Measurements from ENCODE around the gene CELF2. TPM values are rescaled to one million over a fixed set of nuclear protein-coding genes. Genes with fewer than 3 reads are reported as not detected.

CELF2 gene
- polyA plus RNA-seq, 1 experiment: 24.7 TPM

DNA sequence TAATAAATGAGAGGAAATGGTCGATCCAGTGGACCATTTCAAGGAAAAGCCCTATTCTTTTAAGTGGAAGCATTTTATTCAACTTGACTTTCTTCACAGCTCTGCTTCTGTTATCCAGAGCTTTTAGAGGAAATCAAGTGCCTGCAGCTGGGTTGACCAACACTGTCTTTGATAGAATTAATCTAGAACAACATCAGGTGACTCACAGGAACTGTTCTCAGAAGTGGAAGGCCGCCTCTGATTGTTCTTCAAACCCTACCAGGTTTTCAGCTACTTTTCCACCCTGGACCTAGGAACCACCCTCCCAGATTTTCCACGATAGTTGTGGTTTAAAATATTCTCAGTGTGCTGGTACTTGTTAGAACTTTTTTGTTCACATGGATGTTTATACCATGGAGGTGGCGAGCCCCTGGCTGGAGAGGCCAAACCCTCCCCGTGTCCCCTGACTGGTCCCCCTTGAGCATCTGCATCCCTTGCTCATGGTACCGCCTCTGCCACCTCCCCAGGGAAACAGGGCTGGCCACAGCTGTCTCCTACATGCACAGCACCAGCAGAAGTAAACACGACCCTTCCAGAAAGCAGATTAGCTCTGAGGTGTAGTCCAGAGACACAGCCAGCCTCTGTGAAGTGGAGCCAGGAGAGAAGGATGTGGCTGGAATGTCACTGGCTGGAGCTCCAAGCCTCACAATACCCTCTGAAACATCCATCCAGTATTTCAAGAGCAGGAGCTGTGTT lies 300.4 kb downstream of the CELF2 start:
- TF ChIP-seq, protein P1, sequence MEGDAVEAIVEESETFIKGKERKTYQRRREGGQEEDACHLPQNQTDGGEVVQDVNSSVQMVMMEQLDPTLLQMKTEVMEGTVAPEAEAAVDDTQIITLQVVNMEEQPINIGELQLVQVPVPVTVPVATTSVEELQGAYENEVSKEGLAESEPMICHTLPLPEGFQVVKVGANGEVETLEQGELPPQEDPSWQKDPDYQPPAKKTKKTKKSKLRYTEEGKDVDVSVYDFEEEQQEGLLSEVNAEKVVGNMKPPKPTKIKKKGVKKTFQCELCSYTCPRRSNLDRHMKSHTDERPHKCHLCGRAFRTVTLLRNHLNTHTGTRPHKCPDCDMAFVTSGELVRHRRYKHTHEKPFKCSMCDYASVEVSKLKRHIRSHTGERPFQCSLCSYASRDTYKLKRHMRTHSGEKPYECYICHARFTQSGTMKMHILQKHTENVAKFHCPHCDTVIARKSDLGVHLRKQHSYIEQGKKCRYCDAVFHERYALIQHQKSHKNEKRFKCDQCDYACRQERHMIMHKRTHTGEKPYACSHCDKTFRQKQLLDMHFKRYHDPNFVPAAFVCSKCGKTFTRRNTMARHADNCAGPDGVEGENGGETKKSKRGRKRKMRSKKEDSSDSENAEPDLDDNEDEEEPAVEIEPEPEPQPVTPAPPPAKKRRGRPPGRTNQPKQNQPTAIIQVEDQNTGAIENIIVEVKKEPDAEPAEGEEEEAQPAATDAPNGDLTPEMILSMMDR (IDR thresholded peaks at IDR 0.05; ENCODE audit: low read depth, low read length): no peak
- Histone ChIP-seq H3K9me3 (ENCODE audit: control insufficient read depth, insufficient read depth, low read length) (no peaks in the 10 kb centered on the region; the same call in 1 of the 2 replicates), H3K27ac (ENCODE audit: low read depth, low read length) (no peak overlapping the region), H3K27me3 (ENCODE audit: control insufficient read depth, insufficient read depth, low read length) (no peaks in the 10 kb centered on the region), H3K4me3 (ENCODE audit: low read depth, low read length) (no peak overlapping the region)
- DNase-seq (ENCODE audit: low read depth, low spot score): no peak
- CTCF ChIA-PET: no interaction called here
- POLR2A ChIA-PET: no interaction called here

DNA sequence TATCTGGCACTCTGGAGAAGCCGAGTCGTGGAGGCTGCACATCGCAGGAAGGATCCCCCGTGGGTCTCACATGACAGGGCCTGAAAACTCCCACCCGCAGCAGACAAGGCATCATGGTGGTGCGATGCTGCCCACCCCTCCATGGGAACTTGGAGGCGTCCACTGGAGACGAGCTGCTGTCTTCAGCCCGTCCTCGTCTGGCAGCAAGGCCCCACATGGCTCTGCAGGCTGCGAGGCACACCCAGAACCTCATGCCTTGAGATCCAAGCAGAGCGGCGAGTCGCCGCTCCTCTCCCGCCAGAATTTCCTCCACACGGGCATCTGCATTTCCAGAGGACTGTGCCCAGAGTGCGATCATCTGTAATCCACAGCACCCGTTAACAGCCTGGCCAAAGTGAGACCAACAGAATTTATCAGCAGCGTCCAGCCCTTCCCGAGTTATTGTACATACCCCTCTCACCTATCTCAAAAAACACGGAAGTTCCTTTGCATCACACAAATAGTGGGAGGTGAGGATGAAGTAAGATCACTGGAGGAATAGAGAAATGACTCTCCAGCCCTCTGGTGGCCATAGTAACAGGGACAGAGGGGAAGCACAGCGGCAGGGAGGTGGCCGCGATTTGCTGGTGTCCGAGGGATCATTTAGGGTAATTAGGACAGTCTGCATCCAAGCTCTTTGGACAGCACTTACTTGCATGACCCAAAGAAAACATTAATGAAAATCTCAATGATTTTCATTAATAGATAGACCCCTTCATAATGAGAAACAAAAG lies 301.3 kb downstream of the CELF2 start:
- ChIA-PET POLR2A (no interaction called here), CTCF (no interaction called here)
- no peaks in the 10 kb centered on the region; the same call in 1 of the 2 replicates for H3K9me3 ChIP-seq (ENCODE audit: control insufficient read depth, insufficient read depth, low read length)
- no peak for DNase-seq (ENCODE audit: low read depth, low spot score)
- no peaks in the 10 kb centered on the region for H3K27me3 ChIP-seq (ENCODE audit: control insufficient read depth, insufficient read depth, low read length)
- H3K27ac ChIP-seq (ENCODE audit: low read depth, low read length): no peak overlapping the region
- TF ChIP-seq, protein P1 (IDR thresholded peaks at IDR 0.05; ENCODE audit: low read depth, low read length): 0 out of 2 replicates have a peak, but pooled peaks have one; percentile 7
- H3K4me3 ChIP-seq (ENCODE audit: low read depth, low read length): no peak overlapping the region

DNA sequence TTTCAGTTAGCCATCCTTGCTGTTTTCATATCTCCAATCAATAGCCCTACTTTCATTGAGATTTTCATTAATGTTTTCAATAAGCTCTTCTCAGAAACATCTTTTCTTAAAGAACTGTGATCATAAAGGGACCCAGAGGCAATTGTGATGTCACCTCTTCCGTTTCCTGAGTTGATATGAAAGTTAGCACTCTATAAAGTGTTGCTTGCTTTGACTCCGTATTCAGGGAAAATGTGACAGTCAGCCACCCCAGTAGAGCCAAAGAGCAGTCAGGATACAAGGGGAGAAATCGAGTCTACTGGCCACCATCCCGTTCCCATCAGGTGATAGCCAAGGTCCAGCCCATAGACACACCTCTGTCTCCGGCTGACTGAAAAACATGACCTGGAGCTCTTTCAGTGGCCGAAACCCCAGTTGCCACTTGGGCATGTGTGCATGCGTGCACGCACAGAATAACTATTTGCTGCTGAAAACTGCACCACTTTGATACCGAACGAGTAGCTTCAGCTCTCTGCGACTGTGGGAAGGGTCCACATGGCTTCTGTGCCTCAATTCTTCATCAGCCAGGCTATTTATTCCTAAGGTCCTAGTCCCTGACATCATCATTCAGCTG lies 302.4 kb downstream of the CELF2 start:
- Histone ChIP-seq H3K27ac (ENCODE audit: low read depth, low read length) (no peak overlapping the region), H3K9me3 (ENCODE audit: control insufficient read depth, insufficient read depth, low read length) (no peaks in the 10 kb centered on the region; the same call in 1 of the 2 replicates), H3K4me3 (ENCODE audit: low read depth, low read length) (no peak overlapping the region), H3K27me3 (ENCODE audit: control insufficient read depth, insufficient read depth, low read length) (no peaks in the 10 kb centered on the region)
- CTCF ChIA-PET: no interaction called here
- TF ChIP-seq, protein P1 (IDR thresholded peaks at IDR 0.05; ENCODE audit: low read depth, low read length): no peak
- DNase-seq (ENCODE audit: low read depth, low spot score): no peak
- POLR2A ChIA-PET: no interaction called here

DNA sequence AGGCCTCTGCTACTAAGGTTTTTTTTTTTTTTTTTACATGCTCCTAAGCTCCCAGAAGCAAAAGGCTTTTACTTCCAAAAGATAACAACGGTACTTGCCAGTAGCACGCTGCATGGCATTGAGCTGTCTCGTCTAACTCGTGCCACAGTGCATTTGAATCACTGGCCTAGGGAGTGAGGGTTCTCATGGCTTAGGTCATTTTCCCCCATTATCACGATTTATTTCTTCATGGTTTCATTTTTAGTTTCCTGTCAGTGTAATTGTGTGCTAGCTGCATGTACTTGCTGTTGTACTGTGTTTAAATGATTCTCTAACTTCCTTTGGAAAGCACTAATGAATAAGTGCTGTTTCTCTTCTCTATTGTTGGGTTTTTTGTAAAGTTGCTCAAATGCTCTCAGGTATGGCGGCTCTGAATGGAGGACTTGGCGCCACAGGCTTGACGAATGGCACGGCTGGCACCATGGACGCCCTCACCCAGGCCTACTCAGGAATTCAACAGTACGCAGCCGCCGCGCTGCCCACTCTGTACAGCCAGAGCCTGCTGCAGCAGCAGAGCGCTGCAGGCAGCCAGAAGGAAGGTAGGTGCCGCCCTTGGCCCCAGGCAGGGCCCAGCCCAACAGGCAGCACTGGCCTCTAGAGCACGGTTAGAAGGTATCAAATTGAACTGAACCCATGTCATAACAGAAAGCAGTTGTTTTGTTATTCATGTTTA lies 303.3 kb downstream of the CELF2 start:
- ChIA-PET POLR2A (no interaction called here), CTCF (no interaction called here)
- no peak for DNase-seq (ENCODE audit: low read depth, low spot score)
- TF ChIP-seq, protein P1 (IDR thresholded peaks at IDR 0.05; ENCODE audit: low read depth, low read length): no peak
- Histone ChIP-seq H3K27ac (ENCODE audit: low read depth, low read length) (no peak overlapping the region), H3K27me3 (ENCODE audit: control insufficient read depth, insufficient read depth, low read length) (no peaks in the 10 kb centered on the region), H3K4me3 (ENCODE audit: low read depth, low read length) (no peak overlapping the region), H3K9me3 (ENCODE audit: control insufficient read depth, insufficient read depth, low read length) (no peaks in the 10 kb centered on the region; the same call in 1 of the 2 replicates)

Measured in AG04450 (cell line).